Chondrocyte (in vitro differentiated cells): ENCODE results near the gene MRPL45. TPM values are rescaled to one million over a fixed set of nuclear protein-coding genes. Genes with fewer than 3 reads are reported as not detected.

Experiments
- DNase-seq: peaks from one replicate; pipeline ENCODE4 v3.0.0; 2021; ENCODE audit warnings: mixed read lengths, low spot score
- H3K27ac Mint-ChIP-seq: one replicate; pipeline ENCODE4 v1.8.0; 2021; ENCODE audit warnings: mild to moderate bottlenecking, moderate library complexity, mixed read lengths; ENCODE audit not compliant: unreplicated experiment
- H3K27me3 Mint-ChIP-seq: 2 replicates; pipeline ENCODE4 v1.8.0; 2021; ENCODE audit warnings: low read depth, mixed read lengths
- H3K36me3 Mint-ChIP-seq: 2 replicates; pipeline ENCODE4 v1.8.0; 2021; ENCODE audit warnings: low read depth, mixed read lengths
- H3K4me1 Mint-ChIP-seq: 2 replicates; pipeline ENCODE4 v1.8.0; 2021; ENCODE audit warnings: low read depth, mild to moderate bottlenecking, mixed read lengths
- H3K4me3 Mint-ChIP-seq: one replicate; pipeline ENCODE4 v1.8.0; 2021; ENCODE audit warnings: mild to moderate bottlenecking, moderate library complexity, mixed read lengths; ENCODE audit not compliant: unreplicated experiment
- H3K9me3 Mint-ChIP-seq: 2 replicates; pipeline ENCODE4 v1.8.0; 2021; ENCODE audit warnings: low read depth, mixed read lengths
- CTCF ChIP-seq: fragments of 200-600 bp; sonication (generic); IDR thresholded peaks from 2 replicates; pipeline ENCODE4 v1.5.0; 2021; ENCODE audit warnings: antibody characterized with exemption, mild to moderate bottlenecking, moderate library complexity
- total RNA-seq: library from RNA; stranded (reverse); gene quantifications from 3 replicates; pipeline ENCODE4 v1.2.1, GENCODE V29; 2021

The MRPL45 gene
- total RNA-seq, 1 donor from 2014 or later, result 26.0 TPM

- no peak for TF ChIP-seq CTCF
- Mint-ChIP-seq H3K4me3 (no peak overlapping the region), H3K4me1 (peaks cover 15% of the 10 kb centered on the region), H3K9me3 (no peaks in the 10 kb centered on the region), H3K36me3 (peaks cover 19% of the 10 kb centered on the region), H3K27me3 (no peaks in the 10 kb centered on the region), H3K27ac (no peak overlapping the region)
- DNase-seq, result no peak
Observed at GRCh38 chr17:38364741-38365140, 67.8 kb downstream of the MRPL45 start.

- no peak for DNase-seq
- H3K4me1 Mint-ChIP-seq, result no peaks in the 10 kb centered on the region
- H3K27me3 Mint-ChIP-seq, result no peaks in the 10 kb centered on the region
- H3K9me3 Mint-ChIP-seq, result no peaks in the 10 kb centered on the region
- H3K4me3 Mint-ChIP-seq, result no peak overlapping the region
- H3K36me3 Mint-ChIP-seq, result peaks cover 30% of the 10 kb centered on the region
- TF ChIP-seq CTCF, result no peak
- no peak overlapping the region for H3K27ac Mint-ChIP-seq
Observed at GRCh38 chr17:38369124-38369886, 72.3 kb downstream of the MRPL45 start.

Other genes with a start within 250 kb of the MRPL45 start
- gene TBC1D3C, start 228.5 kb upstream of the MRPL45 start, total RNA-seq, result not detected in 3 replicates
- not detected in 3 replicates for gene TBC1D3E, start 169.2 kb upstream of the MRPL45 start, total RNA-seq
- not detected in 3 replicates for gene TBC1D3, start 104.6 kb upstream of the MRPL45 start, total RNA-seq
- 0.56 TPM in 1 of 3 replicates, not detected in the others for gene GPR179, start 46.8 kb downstream of the MRPL45 start, total RNA-seq
- 17.8 to 19.5 TPM (median 17.9 TPM) in 3 replicates for gene SOCS7, start 54.7 kb downstream of the MRPL45 start, total RNA-seq
- gene ARHGAP23, start 131.3 kb downstream of the MRPL45 start, total RNA-seq, result 109 to 165 TPM (median 157 TPM) in 3 replicates